ENCODE measurements around the gene DENND5B.
"Not testable (repeated sequence)": the region's sequence is repeated elsewhere in the genome, so short reads cannot be mapped to it uniquely, and the experiment has no call there.

DENND5B gene

GRCh38 chr12:31390991-31391390 is 199.9 kb downstream of the DENND5B start:
- DNase-seq (ENCODE audit: extremely low read depth in 1 of 2, low read depth in 1 of 2) = no peak

GRCh38 chr12:31388713-31389112 is 202.2 kb downstream of the DENND5B start:
- no peak for DNase-seq (ENCODE audit: extremely low read depth in 1 of 2, low read depth in 1 of 2)

DNA sequence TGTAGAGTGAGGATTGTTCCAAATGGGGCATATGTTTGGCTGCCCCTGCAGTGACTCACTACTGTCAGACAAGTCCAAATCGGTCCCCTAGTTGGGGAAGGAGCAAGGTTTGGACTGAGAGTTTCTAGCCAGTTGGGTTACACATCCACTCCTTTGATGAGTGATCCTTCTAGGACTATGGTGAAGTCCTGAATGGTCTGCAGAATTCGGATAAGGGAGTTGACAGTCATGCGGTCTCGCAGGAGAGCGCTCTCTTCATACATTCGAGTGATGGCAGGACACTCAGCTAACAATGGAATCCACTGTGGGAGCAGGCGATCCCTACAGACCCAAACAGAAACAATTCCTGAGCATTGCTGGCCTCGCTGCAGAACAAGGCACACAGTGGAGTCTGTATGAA is 203.5 kb downstream of the DENND5B start:
- DNase-seq (ENCODE audit: extremely low read depth in 1 of 2, low read depth in 1 of 2) = no peak

DNA sequence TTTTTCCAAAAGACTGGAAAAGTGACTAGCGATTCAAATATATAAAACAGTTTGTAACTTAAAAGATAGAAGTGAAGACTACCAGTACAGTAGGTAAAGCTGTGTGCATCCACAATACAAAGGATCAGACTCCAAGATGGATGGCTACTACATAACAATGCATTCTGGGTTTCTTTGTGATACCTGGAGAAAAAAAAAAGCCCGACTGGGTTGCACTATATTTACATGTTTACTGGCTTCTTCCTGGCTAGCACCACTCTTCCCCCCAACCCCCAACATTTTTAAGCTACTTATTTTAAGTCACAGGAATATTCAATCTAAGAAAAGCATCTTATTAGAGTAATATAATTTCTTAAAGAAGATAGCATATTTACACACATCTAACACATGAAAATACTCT is 203.9 kb downstream of the DENND5B start:
- DNase-seq (ENCODE audit: extremely low read depth in 1 of 2, low read depth in 1 of 2) = no peak

DNA sequence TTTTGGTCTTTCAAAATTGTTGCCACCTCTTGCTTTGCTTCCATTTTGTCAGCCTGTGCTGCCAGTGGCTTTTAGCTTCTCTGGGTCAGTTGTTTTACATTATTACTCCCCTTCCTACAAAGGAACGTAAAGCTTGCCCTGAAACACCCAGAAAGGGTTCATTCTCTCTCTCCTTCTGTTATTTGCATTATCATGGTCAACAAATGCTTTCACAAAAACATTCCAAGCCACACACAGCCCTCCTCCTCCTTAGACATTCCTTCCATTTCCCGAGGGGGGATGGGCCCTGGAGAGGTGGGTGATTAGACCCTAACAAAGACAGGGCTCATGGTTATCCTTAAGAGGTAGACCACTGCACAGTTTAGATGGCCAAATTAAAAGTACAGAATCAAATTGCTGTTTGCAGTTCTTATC is 204.6 kb downstream of the DENND5B start:
- DNase-seq (ENCODE audit: extremely low read depth in 1 of 2, low read depth in 1 of 2) = no peak

GRCh38 chr12:31377210-31377609 is 213.7 kb downstream of the DENND5B start:
- not testable (repeated sequence) for DNase-seq (ENCODE audit: extremely low read depth in 1 of 2, low read depth in 1 of 2)

DNA sequence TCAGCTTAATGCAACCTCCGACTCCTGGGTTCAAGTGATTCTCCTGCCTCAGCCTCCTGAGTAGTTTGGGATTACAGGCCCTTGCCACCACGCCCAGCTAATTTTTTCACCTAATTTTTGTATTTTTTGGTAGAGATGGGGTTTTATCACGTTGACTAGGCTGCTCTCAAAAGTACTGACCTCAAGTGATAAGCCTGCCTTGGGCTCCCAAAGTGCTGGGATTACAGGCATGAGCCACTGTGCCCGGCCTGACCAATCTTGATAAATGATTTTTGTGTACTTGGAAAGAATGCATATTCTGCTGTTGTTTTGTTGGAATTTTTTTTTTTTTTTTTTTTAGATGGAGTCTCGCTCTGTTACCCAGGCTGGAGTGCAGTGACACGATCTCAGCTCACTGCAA is 215.5 kb downstream of the DENND5B start:
- DNase-seq (ENCODE audit: extremely low read depth in 1 of 2, low read depth in 1 of 2) = not testable (repeated sequence)

DNA sequence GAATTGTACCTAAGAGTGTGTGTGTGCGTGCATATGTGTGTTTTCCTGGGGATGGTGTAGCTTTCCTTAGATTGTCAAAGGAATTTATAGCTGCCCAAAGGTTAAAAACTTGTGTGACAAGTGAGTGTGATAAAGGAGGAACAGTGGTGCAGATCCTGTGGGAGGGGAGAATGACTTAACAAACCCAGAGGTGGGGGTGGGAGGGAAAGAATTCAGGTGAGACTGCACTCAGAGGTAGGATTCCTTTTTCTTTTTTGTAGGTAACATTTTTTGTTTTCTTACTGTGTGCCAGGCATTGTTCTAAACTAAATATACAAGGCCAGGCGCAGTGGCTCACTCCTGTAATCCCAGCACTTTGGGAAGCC is 219.7 kb downstream of the DENND5B start:
- DNase-seq (ENCODE audit: extremely low read depth in 1 of 2, low read depth in 1 of 2) = no peak

DNA sequence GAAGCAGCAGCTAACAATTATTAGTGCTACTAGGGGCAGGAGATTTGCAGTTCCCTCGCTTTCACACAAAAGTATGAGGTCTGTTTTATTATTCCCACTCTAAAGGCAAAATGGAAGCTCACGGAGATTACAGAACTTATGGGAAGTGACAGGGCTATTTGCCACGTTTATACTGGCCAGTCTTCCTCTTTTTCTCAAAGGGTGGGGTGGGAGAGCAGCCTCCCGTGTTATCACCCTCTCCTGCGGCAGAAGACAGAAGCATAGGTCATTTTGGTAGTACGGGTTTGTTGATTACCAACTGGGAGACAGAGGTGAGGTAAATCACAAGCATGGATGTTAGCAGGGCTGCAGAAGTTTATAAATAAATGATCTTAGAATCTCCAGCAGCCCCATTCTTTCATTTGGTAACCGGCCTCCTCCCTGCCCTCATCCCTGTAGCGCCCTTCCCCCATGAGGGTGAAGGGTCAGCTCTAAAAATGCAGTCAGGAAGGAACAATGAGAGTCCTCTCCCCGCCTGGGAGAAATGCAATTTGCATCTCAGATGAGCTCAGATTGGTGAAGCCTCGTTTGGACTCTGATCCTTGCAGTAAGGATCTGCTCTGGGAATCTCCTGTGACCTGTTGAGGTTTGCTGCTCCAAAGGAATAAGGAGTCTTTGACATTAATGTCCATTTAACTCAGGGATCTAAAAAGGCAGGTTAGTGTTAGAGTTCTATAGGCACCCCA is 220.2 kb downstream of the DENND5B start:
- no peak for DNase-seq (ENCODE audit: extremely low read depth in 1 of 2, low read depth in 1 of 2)

- no peak for DNase-seq (ENCODE audit: extremely low read depth in 1 of 2, low read depth in 1 of 2)
These were observed 221.0 kb downstream of the DENND5B start for GRCh38 chr12:31369712-31370521.

GRCh38 chr12:31368666-31369361 is 222.1 kb downstream of the DENND5B start:
- DNase-seq (ENCODE audit: extremely low read depth in 1 of 2, low read depth in 1 of 2) = no peak

DNA sequence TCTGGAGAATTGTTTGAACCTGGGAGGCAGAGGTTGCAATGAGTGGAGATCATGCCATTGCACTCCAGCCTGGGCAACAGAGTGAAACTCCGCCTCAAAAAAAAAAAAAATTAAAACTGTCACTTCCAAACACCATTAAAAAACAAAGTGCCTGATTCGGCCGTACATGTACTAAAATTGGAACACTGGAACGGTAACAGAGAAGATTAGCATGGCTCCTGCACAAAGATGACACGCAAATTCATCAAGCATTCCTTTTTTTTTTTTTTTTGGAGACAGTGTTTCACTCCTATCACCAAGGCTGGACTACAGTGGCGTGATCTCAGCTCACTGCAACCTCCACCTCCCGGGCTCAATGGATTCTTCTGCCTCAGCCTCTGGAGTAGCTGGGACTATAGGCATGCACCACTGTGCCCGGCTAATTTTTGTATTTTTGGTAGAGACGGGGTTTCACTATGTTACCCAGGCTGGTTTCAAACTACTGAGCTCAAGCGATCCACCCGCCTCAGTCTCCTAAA is 224.8 kb downstream of the DENND5B start:
- DNase-seq (ENCODE audit: extremely low read depth in 1 of 2, low read depth in 1 of 2) = no peak

DNA sequence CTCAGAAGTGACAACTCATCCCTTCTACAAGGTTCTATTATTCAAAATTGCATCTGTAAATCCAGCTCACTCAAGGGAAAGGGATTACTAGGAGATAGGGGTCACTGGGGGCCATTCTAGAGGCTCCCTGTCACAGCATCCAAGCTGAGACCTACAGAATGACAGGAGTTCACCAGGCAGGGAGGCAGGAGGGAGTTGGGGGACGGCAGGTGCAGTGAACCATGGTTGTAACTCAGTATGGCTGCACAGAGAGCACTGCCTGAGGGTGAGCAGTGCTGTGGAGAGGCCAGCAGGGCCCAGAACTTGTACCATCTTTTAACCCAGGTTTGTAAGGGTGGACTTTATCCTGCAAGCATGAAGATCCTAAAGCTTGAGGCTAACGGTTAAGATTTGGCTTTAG is 227.1 kb downstream of the DENND5B start:
- no peak for DNase-seq (ENCODE audit: extremely low read depth in 1 of 2, low read depth in 1 of 2)

- DNase-seq (ENCODE audit: extremely low read depth in 1 of 2, low read depth in 1 of 2) = no peak
These were observed 227.5 kb downstream of the DENND5B start for GRCh38 chr12:31363416-31363809.

DNA sequence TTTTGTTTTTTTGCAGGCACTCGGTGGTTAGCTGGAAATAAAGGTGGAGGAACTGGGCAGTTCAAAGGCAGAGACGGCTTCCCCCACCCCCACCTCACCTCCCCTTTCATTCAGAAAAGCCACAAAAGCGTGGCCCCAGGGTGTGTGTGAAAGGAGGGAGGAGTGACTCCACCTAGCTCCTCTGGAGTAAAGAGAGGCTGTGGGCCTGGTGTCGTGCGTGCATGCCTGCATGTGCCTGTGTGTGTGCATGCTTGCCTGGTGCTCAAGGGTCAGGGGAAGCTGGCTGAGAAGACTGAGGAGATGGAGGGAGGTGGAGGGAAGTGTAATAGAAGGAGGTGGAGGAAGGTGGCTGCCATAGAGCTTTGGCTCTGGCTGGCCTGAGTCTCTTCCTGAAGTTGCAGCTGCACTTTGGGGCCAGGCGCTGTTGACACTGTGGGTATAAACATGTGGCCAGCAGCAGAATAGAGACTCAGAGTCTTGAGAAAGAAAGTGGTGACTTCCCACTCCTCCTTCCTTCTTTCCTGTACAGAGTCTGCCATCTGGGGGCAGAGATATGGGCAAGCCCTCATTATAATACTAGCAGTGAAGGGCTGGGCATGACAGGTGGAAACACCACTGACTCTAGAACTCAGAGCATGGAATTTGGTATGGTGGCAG is 228.0 kb downstream of the DENND5B start:
- DNase-seq (ENCODE audit: extremely low read depth in 1 of 2, low read depth in 1 of 2) = no peak

- DNase-seq (ENCODE audit: extremely low read depth in 1 of 2, low read depth in 1 of 2) = no peak
These were observed 228.7 kb downstream of the DENND5B start for GRCh38 chr12:31362115-31362758.

DNA sequence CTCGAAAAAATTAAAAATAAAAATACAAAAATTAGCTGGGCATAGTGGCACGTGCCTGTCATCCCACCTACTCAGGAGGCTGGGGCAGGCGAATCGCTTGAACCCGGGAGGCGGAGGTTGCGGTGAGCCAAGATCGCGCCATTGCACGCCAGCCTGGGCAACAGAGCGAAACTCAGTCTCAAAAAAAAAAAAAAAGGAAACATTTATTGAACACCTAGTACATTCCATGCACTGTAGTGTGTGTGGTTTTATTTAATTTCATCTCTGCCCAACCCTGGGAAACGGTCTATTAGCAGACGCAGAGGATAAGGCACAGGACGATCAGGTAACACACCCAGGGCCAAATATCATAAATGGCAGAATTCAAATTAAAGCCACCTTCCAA is 229.2 kb downstream of the DENND5B start:
- DNase-seq (ENCODE audit: extremely low read depth in 1 of 2, low read depth in 1 of 2) = no peak

DNA sequence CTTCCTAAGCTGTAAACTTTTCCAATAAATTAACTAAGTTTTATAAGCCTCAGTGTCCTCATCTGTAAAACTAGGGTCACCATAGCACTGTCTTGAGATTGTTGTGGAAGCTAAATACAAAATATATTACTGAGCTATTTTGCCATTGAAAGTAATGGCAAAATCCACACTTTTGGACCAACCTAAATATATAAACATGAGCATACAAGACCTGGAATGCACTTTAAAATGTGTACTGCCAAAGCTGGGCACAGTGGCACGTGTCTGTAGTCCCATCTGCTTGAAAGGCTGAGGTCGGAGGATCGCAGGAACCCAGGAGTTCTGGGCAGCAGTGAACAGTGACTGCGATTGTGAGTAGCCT is 235.2 kb downstream of the DENND5B start:
- no peak for DNase-seq (ENCODE audit: extremely low read depth in 1 of 2, low read depth in 1 of 2)

DNA sequence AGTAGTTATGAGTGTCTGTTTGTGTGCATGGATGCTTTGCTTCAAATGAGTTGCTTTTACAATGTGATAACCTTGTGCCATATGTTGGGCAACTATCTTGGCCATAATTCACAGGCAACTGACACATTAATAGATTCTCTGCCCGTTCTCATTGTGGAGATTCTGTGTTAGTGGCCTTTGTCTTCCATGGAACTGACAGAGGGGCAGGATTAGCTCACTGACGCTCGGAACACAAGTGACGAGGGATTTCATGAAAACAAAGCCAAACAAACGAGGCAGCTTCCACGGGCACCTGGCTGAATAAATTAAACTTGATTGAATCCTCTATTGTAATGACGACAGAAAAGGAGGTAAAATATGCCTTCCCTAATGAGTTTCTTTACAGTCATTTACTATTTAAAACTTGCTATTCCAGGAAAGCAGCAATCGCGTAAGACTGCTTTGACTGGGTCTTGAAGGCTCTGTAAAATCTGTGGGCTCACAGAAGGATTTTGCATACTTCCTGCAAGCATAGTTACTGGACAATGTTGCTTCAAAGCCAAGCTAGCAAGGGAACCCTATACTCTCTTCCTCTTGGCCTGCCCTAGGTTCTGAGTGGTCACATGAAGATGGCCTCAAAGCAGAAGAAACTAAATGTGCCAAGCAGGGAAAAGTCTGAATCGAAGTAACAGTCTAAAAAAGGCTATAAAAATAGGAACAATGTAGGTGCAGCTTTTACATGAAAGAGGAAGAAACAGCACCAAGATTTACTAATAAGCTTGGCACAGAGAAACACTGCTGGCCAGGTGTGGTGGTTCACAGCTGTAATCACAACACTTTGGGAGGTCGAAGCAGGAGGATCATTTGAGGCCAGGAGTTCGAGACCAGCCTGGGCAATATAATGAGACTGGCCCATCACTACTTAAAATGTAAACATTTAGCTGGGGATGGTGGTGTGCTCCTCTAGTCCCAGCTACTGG is 236.9 kb downstream of the DENND5B start:
- no peak for DNase-seq (ENCODE audit: extremely low read depth in 1 of 2, low read depth in 1 of 2)

DNA sequence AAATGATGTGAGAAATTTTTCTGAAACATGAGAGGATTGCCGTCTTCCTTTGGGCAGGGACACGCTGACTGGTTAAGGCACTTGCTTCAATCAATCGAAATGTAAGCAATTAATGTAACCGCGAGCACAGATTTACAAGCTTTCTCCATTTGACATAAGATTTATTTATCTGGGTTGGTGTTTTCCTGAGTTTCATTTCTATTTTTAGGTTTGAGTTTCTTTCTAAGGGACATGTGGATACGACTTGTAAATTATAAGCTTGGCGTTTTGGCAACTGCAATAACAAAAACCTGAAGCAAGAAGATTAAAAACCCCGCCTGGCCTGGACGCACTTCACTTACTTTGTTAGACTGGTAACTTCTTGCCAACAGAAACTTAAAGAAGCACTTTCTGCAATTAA is 244.7 kb downstream of the DENND5B start:
- DNase-seq (ENCODE audit: extremely low read depth in 1 of 2, low read depth in 1 of 2) = no peak
